Posterior vena cava (tissue), 2 donors: ENCODE data around the gene KEAP1. TPM values are rescaled to one million over a fixed set of nuclear protein-coding genes. Genes with fewer than 3 reads are reported as not detected.
"Not testable (repeated sequence)": the region's sequence is repeated elsewhere in the genome, so short reads cannot be mapped to it uniquely, and the experiment has no call there.

Experiments used
- DNase-seq: peaks from one replicate; pipeline ENCODE4 v3.0.0-alpha.2; 2020; ENCODE audit warnings: low spot score
- intact Hi-C, 2 donors: fragments of 100-400 bp; cut with DNase I; formaldehyde crosslinking; loops; one replicate each; pipeline versions ENCODE4 v1.14.1 to v1.14.2; 2022 to 2023
- microRNA-seq, 2 donors: library from miRNA; unstranded; fragments of <30 nt; microRNA quantifications; one replicate each; pipeline ENCODE4 v1.2.0, GENCODE V29; 2020 to 2021; ENCODE audit warnings: borderline microRNAs expressed in 2 of 2
- total RNA-seq, 2 donors: library from RNA; stranded (reverse); fragmentation: NEBNext Ultra II Directional; extraction: Animal tissue kit (Norgen Biotek cat#: 25700); gene quantifications; one replicate each; pipeline ENCODE4 v1.2.1, GENCODE V29; 2021
- donor health status: DM: yes; HTN: yes; CAD: no.
- donor health status: DM: yes; HTN: yes; CAD: no.

Gene KEAP1
- total RNA-seq, 2 donors from 2014 or later = 37.4 to 48.1 TPM

DNA sequence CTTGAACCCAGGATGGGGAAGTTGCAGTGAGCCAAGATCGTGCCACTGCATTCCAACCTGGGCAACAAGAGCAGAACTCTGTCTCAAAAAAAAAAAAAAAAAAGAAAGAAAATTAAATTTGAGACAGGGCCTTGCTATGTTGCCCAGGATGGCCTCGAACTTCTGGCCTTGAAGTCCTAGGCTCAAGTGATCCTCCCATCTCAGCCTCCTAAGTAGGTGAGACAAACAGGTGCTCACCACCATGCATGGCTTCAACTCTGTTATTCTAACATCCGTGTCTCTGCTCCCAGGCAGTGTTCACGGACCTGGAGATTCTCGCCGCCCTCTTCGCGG is 42.5 kb downstream of the KEAP1 start:
- intact Hi-C loops = no loop called here
- no peak for DNase-seq

DNA sequence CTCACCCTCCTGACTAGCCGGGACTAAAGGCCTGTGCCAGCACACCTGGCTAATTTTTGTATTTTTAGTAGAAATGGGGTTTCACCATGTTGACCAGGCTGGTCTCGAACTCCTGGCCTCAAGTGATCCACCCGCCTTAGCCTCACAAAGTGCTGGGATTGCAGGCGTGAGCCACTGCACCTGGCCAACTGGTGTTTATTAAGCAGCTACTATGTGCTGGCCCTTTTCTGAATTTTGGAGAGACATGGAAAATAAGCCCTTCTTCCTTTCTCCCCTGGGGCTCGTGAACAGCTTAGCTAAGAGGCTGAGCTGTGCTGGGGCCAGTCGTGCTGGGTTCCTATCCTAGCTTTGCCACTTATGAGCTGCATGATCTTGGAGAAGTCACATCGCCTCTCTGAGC is 44.4 kb downstream of the KEAP1 start:
- DNase-seq, intact Hi-C loops: not testable (repeated sequence)

DNA sequence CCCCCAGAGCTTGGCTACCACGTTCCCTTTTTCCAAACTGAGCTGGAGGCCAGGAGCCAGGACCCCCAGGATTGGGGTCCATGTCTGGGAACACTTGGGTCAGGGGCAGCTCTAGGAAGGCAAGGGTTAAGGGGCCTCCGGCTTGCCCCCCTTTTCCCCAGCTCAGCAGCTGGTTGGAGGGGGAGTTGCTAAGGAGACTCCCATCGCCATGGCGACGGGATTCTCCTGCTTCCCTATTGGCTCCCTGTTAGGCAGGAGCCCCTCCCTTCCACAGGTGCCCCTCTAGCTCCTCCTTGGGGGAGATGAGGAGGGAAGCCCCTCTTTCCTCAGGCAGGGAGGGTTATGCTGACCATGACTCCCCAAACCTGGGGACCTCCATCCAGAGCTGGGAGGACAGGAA is 48.9 kb downstream of the KEAP1 start:
- DNase-seq = no peak
- intact Hi-C loops = no loop called here

DNA sequence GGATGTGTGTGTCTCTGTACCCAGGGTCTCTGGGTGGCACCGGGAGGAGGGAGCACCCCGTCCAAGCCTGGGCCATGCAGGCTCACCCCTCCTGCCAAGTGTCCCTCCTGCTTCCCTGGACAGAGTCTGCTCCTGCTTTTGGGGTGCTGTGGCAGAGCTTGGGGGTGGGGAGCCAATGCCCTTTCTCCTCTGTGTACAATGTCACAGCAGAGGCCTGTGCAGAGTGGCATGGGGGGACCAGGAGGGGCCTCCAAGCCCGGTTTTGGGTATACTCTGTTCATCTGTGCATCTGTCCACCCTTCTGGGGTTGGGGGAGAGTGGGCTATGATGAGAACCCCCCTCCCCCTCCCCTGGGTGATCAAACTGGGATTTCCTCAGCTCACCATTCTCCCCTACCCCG is 49.3 kb downstream of the KEAP1 start:
- intact Hi-C loops = no loop called here
- DNase-seq = no peak

DNA sequence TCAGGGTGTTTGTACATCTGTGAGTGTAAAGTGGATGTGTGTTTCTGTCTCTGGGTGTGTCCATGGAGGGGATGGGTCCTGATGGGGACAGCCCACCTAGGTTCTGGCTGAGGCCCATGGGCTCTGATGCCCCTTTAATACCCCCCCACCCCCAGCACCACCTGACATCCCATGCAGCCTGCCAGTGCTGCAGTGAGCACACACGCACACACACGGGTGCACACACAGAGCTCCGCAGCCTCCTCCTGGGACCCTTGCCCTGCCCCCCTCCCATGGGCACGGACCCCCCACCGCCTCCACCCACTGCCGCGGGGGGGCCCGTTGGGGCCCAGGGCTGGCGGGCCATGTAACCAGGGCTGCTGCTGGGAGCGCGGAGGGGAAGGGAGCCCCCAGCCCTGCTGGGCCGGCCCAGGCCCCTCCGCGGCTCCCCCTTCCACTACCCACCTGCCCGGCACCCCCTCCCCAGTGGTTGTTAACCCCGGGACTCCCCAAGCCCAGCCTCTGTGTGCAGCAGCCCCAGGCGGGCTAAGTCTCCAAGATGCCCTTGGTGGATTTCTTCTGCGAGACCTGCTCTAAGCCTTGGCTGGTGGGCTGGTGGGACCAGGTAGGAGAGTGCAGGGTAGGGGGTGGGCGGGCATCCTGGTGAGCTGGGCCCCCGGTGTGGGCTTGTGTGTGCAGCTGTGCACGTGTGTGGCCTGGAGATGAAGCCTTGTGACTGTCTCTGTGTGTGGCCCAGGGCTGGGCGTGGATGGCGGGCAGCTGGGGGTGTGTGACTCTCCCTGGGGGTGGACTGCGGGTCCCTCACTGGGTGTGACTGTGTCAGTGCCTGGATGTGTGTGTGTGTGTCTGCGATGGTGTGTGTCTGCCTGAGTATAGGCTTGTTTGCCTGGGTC is 50.2 kb downstream of the KEAP1 start:
- no peak for DNase-seq
- intact Hi-C loops = no loop called here

DNA sequence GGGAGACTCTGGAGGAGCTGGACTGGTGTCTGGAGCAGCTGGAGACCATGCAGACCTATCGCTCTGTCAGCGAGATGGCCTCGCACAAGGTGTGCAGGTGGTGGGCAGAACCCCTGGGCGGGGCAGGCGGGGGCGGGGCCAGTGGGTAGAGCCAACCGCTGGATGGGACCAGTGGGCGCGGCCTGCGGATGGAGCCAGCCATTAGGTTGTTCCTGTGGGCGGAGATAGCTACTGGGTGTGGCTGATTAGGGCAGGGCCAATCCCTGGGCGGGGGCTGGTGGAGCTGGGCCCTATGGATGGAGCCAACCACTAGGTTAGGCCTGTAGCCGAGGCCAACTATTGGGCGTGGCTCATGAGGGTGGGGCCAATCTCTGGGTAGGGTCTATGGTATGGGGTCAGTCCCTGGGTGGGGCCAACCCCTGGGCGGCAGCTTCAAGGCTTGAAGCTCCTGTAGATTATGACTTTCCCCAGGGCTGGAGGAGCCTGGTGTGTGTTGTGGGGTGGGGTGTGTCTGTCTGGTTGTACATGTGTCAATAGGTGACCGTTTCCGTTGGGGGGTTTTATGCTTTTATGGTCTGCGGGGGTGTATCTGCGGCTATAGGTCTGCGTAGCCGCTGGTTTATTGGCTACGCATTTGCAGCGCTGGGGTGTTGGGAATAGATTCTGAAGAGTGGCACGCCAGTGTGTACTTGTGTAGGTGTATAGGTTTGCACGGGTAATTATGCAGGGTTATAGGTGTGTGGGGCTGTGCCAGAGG is 52.1 kb downstream of the KEAP1 start:
- intact Hi-C loops = no loop called here
- DNase-seq = no peak

DNA sequence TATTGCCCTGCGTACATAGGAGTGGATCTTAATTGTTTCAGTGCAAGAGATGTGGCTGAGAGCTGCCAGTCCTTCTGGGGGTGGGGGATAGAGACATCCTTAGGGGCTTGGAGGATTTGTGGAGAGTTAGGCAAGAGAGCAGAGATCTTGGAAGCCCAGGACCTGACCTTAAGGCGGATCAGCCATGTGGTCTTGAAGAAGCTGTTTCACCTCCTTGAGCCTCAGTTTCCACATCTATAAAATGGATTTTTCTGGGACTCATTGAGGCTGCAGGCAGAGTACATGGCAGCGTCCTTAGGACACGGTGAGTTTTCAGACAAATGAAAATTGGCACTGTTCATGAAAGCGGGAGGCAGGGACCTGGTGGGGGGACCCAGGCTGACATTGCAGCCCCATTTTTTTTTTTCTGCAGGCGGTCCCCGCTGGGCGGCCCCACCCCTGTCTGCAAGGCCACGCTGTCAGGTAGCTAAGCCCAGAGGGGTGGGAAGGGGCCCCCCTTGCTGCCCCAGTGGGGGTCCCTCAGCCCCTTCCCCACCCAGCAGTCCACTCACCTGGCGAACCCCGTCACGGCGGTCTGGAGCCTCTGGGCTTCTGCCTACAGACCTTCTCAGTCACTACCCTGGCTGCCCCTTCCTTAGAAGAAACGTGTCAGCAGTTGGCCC is 52.8 kb downstream of the KEAP1 start:
- intact Hi-C loops = no loop called here
- DNase-seq = no peak

DNA sequence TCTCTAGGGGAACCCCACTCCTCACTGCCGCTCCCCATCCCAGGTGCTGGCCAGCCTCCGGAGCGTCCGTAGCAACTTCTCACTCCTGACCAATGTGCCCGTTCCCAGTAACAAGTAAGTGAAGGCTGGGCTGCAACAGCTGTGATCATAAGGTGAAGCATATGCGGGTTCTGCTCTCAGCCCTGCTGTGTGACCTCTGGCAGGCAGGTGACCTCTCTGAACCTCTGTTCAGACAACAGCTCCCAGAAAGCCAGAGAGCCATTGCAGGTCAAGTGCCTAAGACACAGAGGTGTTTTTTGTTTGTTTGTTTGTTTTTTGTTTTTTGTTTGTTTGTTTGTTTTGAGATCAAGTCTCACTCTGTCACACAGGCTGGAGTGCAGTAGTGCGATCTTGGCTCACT is 54.1 kb downstream of the KEAP1 start:
- intact Hi-C loops = no loop called here
- DNase-seq = no peak

DNA sequence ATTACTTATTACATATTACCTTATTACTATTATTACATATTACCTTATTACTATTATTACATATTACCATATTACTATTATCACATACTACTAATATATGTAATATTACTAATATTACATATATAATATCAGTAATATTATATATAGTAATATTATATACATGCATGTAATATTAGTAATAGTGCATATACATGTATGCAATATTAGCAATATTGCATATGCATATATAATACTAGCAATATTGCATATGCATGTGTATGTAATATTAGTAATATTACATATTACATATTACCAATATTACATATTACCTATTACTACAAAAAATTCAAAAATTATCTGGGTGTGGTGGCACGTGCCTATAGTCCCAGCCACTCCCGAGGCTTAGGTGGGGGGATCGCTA is 60.5 kb downstream of the KEAP1 start:
- no peak for DNase-seq
- intact Hi-C loops = no loop called here

DNA sequence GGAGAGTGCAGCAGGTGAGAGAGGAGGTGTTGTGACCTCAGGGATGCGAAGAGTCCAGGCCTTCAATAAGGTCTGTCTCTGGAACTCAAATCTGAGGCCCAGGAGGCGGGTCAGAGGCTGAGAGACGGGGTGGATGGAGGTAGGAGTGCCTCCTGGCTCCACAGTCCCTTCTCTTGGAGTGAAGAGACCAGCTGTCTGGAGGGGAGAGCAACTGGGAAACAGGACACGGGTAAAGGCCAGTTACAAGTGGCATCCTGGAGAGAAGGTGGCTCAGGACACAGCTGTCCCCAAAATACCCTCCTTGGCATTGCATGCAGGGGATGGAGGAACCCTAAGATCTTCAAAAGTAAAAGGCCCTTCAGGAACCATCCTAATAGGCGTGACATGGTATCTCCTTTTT is 63.6 kb downstream of the KEAP1 start:
- intact Hi-C loops = no loop called here
- no peak for DNase-seq

Small RNA genes within 50 kb of the gene (microRNA-seq; reads per million reads assigned to microRNA genes)
- gene MIR1238 = 0 reads per million in 2 donors

Other genes with a start within 250 kb of the KEAP1 start
- gene ICAM1, start 232.2 kb downstream of the KEAP1 start, total RNA-seq = 10 to 100 TPM; 21.0 to 21.9 TPM
- gene ICAM4, start 216.4 kb downstream of the KEAP1 start, total RNA-seq = under 1 TPM in 1 of 2 donors, not detected in 1; 0.57 TPM
- gene ICAM5, start 213.4 kb downstream of the KEAP1 start, total RNA-seq = under 1 TPM; 0.33 to 0.83 TPM
- 1 to 10 TPM; 1.1 to 1.2 TPM for gene ZGLP1, start 193.5 kb downstream of the KEAP1 start, total RNA-seq
- 10 to 100 TPM; 10.2 to 11.4 TPM for gene FDX2, start 187.3 kb downstream of the KEAP1 start, total RNA-seq
- gene RAVER1, start 169.8 kb downstream of the KEAP1 start, total RNA-seq = 10 to 100 TPM; 17.5 to 19.0 TPM
- 10 to 100 TPM in 1 of 2 donors, 1 to 10 TPM in 1; 7.9 to 10.6 TPM for gene ICAM3, start 163.7 kb downstream of the KEAP1 start, total RNA-seq
- 10 to 100 TPM; 67.1 to 69.3 TPM for gene TYK2, start 122.8 kb downstream of the KEAP1 start, total RNA-seq
- 100 to 1,000 TPM; 106 to 109 TPM for gene CDC37, start 99.8 kb downstream of the KEAP1 start, total RNA-seq
- 10 to 100 TPM; 10.9 to 12.8 TPM for gene PDE4A, start 82.8 kb downstream of the KEAP1 start, total RNA-seq
- not detected for gene S1PR5, start 14.1 kb upstream of the KEAP1 start, total RNA-seq
- 10 to 100 TPM; 14.2 to 14.8 TPM for gene ATG4D, start 40.5 kb upstream of the KEAP1 start, total RNA-seq
- 10 to 100 TPM; 15.1 to 16.5 TPM for gene KRI1, start 62.7 kb upstream of the KEAP1 start, total RNA-seq
- gene CDKN2D, start 65.6 kb upstream of the KEAP1 start, total RNA-seq = 10 to 100 TPM in 1 of 2 donors, 1 to 10 TPM in 1; 8.1 to 15.0 TPM
- not detected for gene AP1M2, start 84.0 kb upstream of the KEAP1 start, total RNA-seq
- 100 to 1,000 TPM in 1 of 2 donors, 10 to 100 TPM in 1; 72.2 to 108 TPM for gene SLC44A2, start 122.2 kb upstream of the KEAP1 start, total RNA-seq
- 100 to 1,000 TPM; 139 to 154 TPM for gene ILF3, start 151.0 kb upstream of the KEAP1 start, total RNA-seq
- 10 to 100 TPM; 24.9 to 27.6 TPM for gene QTRT1, start 198.1 kb upstream of the KEAP1 start, total RNA-seq
- 100 to 1,000 TPM in 1 of 2 donors, 10 to 100 TPM in 1; 94.9 to 107 TPM for gene DNM2, start 214.7 kb upstream of the KEAP1 start, total RNA-seq